Measurements from ENCODE around the gene GLTPD2.

Gene GLTPD2

GRCh38 chr17:4772235-4772613, 16.5 kb upstream of the GLTPD2 start:
- no peak for DNase-seq

GRCh38 chr17:4777969-4778760, 10.6 kb upstream of the GLTPD2 start:
- no peak for DNase-seq

DNA sequence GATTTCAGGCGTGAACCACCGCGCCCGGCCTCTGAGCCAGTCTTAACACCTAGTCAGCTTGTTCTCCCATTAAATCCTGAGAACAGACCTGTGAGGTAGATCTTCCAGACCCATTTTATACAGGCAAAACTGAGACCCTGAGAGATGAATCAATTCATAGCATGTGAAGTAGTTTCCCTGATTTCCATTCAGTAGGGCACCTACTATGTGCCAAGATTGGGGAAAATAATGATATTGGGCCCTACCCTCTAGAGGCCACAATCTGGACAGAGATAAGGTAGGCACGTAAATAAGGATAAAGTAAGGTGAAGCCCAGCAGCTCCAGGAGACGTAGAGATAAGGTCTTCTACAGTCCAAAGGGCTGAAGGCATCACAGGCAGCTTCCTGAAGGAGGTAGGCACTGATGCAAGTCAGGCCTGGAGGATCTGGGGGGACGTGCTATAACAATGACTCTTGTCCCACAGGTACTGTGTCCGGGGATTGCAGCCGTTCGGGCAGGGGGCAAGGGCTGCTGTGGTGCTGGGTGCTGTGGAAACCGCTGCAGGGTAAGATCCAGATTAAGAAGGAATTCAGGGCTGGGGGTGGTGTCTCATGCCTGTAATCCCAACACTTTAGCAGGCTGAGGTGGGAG, 8.3 kb upstream of the GLTPD2 start:
- no peak for DNase-seq

GRCh38 chr17:4782652-4783051, 6.1 kb upstream of the GLTPD2 start:
- DNase-seq = no peak

DNA sequence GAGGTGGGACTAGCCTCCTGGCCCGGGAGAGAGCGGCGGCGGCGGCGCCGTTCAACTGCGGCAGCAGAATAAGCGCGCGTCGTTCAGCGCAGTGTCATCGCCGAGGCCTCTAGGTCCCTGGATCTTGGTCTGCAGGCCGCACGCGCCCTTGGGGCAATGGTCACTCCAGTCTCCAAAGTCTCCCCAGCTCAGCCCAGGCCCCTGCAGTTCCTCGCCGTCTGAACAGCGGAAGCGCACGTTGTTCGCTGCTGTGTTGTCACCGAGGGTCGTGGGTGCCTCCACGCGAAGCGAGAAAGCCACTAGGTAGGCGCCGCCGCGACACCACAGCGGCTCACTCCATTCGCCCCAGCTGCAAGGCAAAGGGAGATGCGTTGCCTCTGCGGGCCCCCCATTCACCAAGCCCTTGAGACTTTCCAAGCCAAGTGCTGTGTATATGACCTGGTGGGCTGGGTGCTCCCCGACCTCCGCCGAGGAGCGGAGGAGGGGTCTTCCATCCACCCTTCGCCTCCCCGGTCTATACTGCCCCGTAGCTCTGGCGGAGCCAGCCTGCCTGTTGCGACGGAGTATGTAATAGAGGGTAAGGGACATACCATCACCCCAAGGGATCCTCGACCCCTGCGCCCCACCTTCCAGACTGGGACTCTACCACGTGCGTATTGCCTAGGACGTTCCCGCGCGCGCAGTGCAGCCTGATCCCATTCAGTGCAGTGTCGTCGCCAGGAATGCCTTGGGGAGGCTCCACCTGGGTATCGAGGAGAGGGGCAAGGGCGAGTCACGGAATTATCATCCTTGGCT, 3.3 kb upstream of the GLTPD2 start:
- DNase-seq = no peak

- DNase-seq = peak; percentile 19
Measured at GRCh38 chr17:4786106-4786511, 2.7 kb upstream of the GLTPD2 start, which contains the start of gene VMO1. Gene VMO1, minus strand, starts transcription at chr17:4786364. Its CDS starts 12 bp downstream, at chr17:4786352.

DNA sequence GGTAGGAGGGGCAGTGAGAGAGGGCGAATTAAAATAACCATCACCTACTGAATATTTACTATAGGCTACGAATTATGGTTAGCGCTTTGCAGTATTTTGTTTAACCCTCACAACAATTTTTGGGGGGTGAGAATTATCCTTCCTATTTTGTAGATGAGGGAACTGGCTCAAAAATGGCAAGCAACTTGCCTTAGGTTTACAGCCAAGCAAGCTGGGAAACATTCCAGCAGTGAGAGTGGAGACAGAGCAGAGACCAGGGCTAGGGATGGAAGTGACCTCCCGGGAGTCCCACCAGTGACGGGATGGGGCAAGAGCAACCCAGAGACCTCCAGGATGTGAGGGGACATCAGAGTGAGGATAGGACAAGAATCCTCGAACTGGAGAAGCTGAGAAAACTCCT, 2.2 kb upstream of the GLTPD2 start:
- no peak for DNase-seq

- DNase-seq = no peak
Measured at GRCh38 chr17:4788159-4788806, 481 bp upstream of the GLTPD2 start.

DNA sequence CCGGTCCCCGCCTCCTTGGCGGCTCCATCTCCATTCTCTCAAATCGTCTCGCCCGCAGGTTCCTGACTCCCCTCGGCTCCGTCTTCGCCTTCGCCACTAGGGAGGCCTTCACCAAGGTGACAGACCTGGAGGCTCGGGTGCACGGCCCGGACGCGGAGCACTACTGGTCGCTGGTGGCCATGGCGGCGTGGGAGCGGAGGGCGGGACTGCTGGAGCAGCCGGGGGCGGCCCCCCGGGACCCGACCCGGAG, 862 bp downstream of the GLTPD2 start:
- DNase-seq = no peak

GRCh38 chr17:4789951-4790704, 1.4 kb downstream of the GLTPD2 start:
- peak; percentile 86 for DNase-seq

GRCh38 chr17:4790705-4791088, 1.9 kb downstream of the GLTPD2 start:
- no peak for DNase-seq

GRCh38 chr17:4795168-4795567, 6.4 kb downstream of the GLTPD2 start:
- DNase-seq = no peak

DNA sequence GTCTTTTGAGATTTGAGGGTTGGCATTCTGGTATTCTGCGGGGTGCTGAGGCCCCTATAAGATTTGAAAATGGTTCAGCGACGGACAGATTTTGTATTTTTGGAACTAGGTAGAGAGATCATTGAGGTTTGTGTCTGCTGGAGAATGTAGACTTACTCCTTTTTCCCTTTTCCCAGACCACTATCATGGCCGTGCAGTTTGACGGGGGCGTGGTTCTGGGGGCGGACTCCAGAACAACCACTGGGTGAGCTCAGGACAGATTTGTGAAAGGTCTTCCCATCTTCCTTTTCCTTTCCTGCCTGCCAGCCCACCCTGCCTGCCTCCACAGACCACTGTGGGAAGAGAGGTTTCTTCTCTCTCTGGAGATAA, 7.8 kb downstream of the GLTPD2 start:
- DNase-seq = peak; percentile 27

GRCh38 chr17:4800462-4801196, 11.9 kb downstream of the GLTPD2 start:
- DNase-seq = no peak

GRCh38 chr17:4802228-4802627, 13.5 kb downstream of the GLTPD2 start, which contains the start of gene C17orf114:
Gene C17orf114, minus strand, starts transcription at chr17:4802328.
- no peak for DNase-seq

DNA sequence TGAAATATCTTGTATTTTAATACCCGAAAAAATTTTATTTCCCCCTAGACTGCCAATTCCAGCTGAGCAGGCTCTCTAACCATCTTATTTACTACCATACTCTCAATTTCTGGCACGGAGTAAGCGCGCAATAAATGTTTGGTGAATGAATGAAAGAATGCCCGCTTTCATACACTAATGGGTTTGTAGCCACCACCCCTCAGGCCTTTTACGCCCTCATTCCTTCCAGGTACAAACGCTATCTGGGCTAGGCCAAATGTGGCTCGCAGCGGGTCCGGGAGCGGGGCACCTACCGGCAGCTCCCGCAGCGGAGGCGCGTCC, 17.7 kb downstream of the GLTPD2 start:
- DNase-seq = no peak

DNA sequence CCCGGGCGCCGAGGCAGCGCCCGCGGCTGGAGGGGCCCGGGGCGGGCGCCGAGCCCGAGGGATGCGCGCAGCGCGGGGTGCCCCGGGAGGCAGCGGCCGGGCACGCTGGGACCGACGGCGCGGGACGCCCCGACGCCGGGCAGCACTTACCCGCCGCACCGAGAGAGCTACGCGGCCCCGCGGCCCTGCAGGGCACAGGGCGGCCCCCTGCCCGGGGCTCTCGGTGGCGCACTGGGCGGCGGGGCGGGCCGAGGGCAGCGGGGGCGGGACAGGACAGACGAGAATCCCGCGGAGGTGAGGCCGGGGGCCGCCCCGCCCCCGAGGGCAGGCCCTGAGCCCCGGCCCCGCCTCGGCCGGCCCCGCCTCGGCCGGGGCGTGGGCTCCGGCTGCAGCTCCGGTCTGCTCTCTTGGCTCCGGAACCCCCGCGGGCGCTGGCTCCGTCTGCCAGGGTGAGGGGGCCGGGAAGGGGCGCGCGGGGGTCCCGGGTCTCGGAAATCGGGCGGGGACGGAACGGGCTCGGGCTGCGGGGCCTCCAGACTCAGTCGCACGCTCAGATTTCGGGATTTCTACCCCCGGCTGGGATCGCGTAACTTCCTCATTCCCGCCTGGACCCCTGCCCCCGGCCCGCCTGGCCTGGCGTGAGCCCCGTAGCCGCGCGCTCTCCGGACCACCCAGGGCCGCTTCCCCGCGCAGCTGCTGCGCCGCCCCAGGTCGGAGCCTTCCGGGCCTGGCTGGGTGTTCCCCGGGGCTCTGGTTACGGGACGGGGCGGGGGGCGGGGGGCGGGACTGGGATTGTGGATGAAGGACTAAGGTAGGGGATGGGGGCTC, 18.2 kb downstream of the GLTPD2 start, which contains the start of gene PLD2:
Gene PLD2, plus strand, starts transcription at position 376 of the 828 bp plus-strand sequence. CDS start 621 bp downstream, outside the sequence.
- peak; percentile 73 for DNase-seq

- DNase-seq = no peak
Measured at GRCh38 chr17:4807605-4808377, 19.0 kb downstream of the GLTPD2 start.

DNA sequence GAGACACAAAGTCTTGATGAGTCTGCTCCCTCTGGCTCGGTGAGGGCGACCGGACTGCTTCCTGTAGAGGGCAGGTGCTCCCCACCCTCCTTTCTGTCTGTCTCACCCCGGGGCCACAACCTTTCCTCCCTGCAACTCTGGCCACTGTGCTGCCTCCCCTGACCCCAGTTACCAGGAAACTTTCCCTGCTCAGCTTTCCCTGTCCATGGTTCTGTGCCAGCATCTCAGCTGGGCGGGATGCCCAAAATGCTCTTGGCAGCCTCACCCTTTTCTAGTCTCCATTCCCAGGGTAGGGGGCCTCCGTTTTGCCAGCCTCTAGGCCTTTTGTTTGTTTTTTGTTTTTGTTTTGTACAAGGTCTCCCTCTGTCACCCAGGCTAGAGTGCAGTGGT, 19.6 kb downstream of the GLTPD2 start:
- no peak for DNase-seq

DNA sequence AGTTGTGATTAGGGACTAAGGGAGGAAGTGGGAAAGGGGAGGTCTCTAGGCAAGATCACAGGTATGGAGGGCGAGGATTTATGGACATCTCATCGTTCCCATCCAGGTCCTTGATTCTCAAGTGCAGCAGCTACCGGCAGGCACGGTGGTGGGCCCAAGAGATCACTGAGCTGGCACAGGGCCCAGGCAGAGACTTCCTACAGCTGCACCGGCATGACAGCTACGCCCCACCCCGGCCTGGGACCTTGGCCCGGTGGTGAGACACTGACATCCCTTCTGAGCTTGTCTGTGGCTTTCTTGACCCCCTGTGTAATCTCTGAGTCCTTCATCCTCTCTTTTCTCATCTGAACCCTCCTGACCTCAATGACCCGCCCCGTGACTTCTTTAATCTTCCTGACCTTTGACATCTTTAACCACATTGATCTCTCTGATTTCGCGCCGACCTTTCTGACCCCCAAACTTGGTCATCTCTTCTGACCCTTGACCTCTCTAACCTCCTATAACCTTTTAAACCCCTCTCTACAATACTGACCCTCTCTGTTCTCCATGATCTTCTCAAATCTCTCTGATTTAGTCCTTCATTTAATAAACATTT, 22.0 kb downstream of the GLTPD2 start:
- DNase-seq = no peak
